COLO829 (cell line): Measurements from ENCODE around the gene RBM5.

ENCODE experiments used
- DNase-seq: peaks from one replicate; pipeline ENCODE4 v3.0.0; 2012; ENCODE audit warnings: low spot score

The RBM5 gene

DNA sequence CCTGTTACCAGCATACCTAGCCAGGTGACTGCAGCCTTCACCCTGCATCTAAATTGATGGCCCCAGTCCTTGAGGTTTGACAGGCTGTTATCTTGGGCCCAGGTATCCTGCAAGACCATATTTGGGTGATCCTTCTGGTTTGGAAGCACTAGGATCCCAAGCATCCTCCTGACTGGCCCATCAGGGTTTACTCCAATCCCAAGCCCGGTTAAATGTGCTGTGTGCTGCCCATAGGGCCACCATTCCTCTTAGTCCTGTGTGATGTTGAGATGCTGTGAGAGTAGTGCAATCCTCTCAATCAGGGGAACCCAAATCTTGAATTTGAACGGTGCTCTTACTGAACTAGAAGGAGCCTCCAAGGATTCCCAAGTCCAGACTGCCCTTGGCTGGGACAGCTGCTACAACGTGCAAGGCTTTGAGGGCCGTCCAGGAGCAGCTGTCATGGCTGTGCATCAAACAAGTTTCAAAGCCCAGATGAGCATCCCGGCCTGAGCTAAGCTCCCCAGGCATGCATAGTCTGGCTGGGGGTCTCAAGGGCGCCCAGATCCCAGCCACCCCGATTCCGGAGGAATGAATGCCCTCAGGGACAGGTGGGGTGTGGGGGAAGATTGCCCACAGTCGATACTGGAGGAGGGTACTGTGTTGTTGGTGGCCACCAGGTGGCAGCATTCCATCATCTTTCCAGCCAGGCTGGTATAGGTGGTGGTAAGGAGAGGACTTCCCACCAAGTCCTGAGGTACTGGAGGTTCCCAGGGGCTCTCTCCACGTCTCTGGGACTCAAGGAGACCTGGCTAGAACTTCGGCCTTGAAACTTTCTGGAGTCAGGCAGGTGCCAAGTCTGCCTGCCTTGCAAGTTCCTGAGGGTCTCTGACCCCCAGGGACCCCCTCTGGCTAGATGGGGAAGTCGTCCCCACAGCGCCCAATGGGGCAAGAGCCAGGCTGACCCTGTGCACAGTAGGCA is 32.6 kb downstream of the RBM5 start:
- peak; percentile 95 for DNase-seq

DNA sequence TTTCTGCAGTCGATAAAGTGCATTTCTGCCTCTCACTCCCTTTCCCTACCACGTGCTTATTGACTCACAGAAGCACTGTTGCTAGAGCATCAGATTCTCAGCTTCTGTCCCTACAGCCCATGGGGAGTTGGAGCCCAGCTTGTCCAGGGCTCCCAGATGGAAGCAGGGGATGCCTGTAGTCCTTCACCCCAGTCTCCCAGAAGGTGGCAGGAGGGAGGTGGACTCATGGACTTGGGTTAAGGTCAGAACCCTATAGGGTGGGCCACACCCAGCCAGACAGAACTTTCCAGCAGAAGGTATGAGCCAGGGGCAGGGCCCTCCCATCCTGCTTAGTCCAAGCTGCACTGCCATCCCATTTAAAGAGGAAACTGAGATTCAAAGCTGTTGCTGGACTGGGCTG is 33.4 kb downstream of the RBM5 start:
- no peak for DNase-seq

DNA sequence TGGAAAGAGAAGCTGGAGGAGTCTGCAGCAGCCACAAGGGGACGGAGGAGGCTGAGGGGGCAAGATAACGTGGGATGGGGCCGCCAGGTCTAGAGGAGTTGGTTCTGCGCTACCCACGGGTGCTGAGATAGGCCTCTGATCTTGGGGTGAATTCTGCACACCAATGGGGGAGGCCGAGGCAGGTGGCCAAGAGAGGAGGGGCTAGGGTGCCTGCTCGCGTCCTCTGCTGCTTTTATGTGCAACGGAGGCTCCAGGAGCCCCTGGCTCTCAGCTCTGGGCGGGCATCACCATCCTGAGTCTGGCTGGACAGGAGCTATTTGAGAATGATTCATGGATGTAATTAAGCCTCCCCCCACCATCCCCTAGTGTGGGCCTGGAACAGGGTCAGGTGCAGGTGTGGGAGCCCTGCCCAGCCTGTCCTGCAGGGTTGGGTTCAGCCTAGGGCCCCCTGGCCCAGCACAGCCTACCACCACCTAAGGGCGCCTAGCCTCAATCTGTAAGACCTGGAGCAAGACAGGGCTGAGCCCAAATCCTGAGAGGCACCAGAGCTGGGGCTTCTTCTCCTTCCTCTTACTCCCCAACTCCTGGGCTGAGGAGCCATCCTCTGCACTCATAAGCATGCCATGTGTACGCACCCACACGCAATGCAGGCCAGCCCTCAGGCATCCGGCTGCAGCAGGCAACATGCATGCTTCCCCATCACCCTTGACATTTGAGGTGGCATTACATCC is 34.1 kb downstream of the RBM5 start:
- DNase-seq = no peak

DNA sequence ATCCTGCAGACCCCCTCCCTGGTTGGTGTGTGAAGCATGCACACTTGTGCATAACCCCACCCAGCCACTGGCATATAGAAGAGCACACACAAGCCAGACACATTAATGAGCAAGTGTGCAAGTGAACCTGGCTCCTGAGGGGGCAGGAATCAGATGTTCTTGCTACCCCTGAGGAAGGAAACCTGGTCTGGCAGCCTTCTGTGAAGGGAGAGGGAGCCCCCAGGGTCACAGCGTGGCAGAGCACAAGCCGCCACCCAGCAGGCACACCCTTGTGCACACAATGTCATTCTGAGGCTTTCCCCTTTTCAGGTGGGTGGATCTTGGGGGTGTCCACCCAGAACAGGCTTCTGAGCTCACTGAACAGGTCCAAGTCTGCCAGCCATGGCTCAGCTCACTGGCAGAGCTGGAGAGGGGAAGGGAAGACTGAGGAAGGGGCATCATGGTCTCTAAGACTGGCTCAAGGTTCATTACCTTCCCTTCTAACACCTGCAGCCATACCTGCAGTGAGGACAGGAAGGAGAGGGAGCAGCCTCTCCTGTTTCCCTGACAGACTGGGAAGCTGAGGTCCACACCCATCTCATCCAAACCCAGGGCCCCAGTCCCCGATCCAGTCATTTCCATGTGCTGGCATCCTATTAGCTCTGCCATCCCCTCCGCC is 34.8 kb downstream of the RBM5 start:
- DNase-seq = no peak

DNA sequence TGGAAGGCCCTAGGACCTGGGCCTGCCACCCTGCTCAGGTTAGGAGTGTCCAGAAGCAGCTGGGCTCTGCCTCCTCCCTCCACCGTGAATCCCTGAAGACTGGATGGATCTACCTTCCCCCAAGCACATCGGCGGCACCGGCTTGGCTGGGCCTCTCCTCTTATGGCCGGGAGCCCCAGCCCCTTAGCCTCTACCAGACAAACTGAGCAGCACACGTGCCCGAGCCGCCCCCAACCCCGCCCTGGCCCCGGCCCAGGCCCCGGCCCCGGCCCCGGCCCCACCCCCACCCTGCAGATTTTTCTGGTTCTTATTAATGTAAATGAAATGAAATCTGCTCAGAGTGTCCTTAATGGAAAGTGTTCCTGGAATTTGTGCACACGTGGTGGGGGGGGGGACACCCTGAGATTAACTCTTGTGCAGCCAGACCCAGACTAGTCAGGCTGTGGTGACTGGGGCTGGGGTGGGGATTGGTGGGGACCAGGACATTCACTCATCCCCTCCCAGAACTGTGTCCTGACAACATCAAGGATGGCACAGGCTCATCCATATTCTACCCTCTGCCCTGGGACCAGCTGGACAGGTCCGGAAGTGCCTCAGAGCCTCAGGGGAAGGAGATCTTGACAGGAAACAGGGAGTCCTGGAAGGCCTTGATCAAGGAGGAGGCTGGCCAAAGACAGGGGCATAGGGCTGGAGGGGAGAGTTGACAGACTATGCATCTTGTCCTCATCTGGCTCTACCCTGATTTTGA is 35.5 kb downstream of the RBM5 start:
- DNase-seq = peak; percentile 46

DNA sequence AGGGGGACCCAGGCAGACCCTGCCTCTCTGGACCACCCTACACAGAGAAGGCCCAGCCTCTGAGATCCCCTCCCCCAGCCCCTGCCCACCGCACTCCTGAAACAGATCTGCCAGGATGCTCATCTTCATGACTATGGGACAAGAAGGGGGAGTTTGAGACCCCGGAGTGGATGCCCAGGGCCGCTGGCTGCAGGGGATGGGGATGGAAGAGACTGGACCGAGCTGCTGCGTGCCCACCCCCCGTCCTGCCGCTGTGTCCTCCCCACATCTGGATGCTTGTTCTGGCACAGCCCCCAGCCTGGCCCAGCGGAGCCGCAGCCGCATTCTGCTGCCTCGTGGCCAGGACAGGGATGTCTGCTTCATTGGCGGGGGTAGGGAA is 36.1 kb downstream of the RBM5 start:
- no peak for DNase-seq

DNA sequence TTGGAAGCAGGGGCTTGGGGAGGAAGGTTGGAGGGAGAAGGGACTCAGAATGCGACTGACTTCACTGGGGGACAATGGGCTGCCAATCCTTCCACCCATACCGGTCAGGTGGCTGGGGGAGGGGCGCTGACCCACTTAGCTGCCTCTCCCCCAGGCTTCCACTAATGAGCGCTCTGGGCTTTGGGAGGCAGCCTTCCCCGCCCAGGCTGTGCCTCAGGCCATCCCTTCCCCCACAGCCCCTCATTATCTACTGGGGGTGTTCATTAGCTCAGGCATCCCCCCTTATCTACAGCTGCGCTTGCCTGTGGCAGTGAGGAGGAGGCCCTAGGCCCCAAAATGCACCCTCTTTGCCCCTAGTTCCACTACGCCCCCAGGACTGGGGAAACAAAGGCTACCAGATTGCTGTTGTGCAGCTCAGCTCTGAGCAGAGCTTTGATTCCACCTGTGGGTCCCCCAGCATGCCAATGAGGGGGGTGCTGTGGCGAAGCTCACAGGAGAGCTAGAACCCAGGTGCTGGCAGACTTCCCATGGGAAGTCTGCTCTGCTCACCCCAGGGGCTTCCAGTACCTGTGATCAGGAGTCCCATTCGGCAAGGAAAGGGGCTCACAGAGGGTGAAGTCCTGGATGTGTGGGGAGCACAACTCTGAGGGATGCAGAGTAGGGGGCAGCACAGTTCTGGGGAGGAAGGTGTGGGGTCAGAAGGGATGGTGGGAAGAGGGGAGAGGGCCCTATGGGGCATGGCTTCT is 37.0 kb downstream of the RBM5 start:
- no peak for DNase-seq

DNA sequence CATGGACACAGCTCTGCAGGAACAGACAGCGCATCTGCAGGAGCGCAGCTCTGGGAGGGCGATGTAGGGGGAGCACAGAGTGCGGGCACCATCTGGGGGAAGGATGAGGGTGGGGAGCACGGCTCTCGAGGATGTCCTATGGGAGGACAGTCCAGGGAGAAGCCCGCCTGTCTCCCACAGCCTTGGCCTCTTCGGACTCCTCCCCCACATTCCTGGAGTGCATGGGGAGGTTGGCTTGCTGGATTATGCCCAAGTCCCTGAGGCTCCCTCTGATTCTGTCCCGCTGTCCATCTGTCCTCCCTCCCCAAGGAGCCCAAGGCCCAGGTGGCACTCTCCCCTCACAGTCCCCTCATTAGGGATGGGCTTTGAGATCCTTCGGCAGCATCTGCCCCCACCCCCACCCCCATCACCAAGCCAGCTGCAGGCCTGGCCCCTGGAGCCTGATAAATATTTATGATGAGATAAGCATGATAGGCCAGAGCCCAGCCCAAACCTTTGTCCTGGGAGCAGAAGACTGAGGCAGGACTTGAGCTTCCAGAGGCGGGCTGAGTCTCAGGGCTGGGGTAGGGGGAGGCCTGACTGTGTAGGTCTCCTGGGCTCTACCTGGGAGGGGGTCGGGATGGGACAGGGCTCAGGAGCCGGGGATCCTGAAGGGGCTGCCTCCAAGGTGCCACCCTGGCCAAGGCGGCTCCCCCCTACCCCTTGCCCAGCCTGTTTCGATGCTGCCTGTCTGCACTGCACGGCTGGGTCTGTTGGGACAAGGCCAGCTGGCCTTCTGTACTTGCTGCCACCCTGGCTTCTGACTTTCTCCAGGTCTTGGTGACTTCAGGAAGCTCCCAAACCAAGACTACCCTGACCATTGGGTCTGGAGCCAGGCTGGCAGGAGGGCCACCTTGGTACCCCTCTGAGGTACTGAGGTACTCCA is 37.8 kb downstream of the RBM5 start:
- DNase-seq = peak; percentile 34

DNA sequence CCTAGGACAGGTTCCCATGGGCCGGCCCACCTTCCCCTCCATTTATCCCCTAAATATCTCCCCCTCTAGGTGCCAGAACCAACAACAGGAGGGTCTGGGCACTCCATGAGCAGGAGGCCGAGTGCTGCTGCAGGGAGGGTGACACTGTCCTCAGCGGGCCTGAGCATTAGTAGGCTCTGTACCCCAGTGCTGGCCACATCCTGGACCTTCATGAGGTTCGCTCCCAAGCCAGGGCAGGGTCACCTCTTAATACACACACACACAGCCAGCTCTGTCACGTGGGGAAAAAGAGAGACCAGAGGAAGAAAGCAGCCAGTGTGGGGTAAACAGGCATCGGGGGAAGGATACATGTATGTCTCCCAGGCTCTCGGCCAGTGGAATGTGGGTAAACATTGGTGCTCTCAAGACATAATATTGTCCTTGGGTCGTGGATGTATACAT is 38.6 kb downstream of the RBM5 start:
- DNase-seq = no peak

DNA sequence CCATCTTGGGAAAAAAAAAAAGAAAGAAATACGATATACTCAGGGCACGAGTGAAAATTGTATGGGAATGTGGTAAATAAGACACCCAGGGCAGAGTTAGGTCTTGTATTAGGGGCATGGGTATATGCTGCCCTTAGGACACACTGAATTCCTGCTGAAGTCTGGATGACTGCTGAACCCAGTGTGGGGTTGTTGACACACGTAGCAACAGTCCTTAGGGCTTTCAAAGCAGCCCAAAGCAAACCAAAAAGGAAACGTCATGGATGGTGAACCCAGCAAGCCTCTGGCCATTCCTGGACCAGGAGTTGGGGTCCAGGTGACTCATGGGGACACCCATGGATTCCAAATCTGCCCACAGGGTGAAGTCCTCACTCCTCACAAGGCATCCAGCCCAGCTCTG is 39.3 kb downstream of the RBM5 start:
- DNase-seq = no peak

DNA sequence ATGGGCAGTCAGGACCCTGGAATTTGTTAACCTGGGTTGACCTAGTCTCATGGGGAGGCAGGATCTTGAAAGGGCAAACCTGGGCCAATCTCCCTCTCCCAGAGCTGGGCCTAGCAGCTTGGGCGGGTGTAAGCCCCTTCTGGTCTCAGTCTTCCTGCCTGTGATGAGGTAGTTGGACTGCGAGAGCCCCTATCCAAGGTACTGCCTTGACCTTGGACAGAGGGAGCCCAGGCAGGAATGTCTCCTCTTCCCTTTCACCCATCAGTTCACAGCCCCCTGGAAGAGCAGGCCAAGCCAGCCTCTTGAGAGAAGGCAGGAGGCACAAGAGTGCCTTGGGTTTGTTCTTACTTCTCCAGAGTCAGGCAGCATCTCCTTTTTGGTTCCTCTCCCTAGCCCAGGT is 41.7 kb downstream of the RBM5 start:
- no peak for DNase-seq

DNA sequence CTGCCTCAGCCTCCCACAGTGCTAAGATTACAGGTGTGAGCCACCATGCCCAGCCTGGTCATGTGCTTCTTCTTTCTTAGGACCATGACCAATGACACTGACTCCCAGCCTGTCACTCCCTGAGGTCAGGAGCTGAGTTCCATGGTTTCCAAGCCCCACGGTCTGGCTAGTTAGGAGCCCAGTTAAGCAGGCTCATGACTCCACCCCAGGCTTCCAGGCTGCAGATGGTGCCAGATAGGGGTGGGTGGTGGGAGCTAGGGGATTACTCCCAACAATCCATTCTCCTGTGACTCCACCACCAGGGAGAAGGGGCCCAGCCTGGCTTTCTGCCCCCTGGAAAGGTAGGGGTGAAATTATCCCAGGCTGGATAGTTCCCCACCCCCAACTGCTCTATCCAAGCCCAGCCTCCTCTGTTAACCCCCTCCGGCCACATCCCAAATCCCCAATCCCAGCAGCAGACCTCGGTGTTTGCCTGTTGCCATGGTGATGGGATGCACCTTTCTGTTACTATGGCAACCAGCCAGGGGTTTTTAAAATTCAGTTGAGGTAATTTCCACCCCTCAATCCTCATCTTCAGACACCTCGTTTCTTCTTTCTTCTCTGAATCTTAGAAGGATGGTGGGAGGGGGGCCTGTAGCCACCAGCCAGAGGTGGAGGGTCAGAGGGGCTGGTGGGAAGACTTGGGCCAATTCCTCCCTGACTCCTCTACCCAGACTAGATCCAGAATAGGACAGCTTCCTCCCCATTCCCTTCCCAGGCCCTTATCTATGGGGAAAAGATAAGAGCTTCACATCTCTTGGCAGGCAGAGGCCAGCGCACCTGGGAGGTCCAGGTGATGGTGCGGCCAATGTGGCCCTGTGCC is 43.9 kb downstream of the RBM5 start:
- DNase-seq = no peak

DNA sequence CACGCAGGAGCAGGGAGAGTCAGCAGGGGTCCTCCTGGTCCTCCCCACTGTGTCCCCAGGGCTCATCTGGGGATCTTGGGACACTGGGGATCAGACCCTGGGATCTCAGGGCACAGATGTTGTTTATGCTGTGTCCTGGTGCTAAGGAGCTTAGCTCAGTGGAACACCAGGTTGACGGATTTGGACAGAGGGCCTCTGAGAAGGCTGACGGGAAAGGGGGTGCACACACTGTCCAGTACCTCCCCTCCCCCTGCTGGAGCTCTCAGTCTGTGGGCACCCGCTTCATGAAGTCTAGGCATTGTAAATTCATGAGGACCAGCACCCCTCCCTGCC is 44.5 kb downstream of the RBM5 start:
- DNase-seq = no peak

DNA sequence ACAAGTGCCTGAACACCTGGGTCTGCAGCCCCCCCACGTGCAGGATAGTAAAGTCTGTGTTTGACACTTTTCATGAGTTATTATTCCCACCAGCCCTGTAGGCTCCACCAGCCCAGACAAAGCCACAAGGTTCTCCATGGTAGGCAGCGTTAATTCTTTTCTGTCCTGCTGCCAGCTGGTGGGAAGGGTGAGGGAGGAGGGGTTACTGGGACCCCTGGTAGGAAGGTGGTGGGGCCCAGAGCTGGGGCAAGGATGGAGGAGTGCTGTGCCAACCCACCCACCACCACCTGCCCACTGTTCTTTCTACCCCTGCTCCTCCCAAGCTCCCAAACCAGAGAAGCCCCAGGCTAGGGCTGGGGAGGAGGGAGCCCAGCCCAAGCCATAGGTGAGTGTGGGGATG is 45.6 kb downstream of the RBM5 start:
- DNase-seq = no peak

DNA sequence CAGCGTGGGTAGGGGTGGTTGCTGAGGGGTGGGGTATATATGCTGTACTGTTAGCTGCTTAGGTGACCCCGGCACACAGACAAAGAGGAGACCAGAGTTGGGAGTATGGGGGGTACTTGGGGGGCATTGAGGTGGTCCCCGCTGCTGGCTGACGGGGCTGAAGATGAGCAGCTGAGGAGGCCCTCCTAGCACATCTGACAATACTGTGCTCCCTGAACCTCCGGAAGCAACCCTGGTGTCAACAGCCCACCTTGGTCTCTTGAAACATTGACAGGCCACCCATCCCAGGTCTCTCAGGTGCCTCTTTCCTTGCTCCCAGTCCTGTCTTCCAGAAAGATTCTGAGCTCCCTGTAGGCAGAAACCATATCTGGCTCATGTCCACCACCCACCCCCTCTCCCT is 47.2 kb downstream of the RBM5 start:
- no peak for DNase-seq

DNA sequence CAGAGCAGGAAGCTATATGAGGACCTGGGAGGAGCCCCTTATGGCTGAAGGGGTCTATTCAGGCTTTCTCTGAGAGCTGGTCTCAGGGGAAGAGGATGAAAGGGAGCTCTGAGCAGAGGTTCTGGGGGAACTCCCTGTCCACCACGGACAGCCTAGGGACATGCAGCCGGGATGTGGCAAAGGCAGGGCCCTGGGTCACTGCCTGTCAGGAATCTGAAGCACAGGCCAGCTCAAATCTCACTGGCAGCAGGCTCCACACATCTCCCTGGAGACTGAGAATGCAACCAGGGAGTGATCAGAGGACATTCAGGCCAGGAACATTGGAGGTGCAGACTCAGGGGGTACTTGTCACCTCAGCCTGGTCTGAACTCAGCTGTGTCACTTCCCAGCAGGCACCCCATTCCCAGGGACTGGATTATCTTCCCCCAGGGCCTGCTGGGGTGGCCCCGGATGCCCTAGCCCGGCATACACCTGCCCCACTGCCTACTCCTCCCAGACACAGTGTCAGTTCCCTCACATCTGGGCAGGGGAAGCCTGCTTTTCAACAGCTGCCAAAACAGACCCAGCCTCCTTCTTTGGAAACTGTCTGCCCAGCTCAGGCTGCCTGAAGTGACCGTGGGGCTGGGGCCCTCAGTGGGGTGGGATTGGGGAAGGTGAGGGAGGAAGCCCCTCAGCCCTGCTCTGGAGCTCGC is 48.1 kb downstream of the RBM5 start:
- peak; percentile 52 for DNase-seq

DNA sequence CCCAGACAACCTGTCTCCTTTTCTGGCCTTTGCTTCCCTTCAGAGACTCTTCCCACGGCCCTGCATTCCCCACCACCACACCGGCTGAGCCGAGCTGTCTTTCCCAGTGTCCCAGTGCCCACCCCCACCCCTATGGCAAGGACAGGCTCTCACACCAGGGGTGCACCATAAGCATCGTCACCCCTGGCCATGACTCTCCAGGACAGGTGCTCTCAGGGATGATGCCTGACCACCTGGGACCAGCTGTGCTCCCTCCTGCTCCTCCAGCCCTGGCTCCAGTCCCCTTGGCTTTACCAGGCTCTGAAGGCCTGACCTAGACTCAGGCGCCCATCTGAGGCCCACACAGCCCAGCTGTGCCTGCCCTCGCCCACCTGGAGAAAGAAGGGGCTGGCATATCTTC is 48.8 kb downstream of the RBM5 start:
- no peak for DNase-seq

DNA sequence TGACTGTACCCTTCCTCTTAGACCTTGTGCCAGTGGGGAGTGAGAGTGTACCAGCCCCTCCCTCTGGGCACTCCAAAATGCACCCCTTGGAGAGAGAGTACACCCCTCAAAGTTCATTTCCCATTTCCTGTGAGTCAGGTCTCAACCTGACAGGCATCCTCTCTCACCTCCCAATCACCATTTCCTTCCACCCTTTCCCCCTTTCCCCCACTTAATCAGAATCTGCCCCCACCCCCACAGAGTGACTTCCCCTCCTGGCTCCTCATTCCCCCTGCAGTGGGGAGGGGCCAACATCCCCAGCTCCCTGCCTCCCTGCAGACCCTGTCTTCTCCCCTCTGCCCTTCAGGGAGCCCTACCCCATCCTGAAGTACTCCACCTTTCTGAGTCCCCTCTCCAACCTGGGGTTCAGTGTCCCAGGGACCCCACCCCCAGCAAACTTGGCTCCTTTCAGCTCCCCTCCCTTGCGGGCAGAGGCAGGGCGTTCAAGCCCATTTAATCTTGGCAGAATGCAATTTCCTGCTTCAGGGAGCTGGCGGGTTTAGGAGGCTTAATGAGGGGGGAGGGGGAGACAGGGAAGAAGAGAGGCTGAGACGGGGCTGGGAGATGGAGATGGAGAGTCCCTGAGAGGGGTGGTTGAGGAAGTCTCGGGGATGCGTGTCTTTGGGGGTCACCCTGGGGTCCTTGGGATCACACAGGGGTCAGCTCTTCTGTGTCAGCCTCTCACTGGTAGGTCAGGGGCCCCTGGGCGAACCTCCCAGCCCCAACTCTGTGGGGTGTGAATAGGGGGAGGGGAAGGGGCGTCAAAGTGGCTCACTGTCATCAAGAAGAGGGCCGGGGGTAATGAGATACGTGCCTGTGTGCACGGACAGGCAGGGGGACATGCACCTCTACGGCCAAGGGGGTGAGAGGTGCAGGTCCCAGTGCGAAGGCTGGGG is 49.8 kb downstream of the RBM5 start:
- DNase-seq = no peak
